HL-60 (cell line): ENCODE data around the gene RAD9A.
"Not testable (repeated sequence)": the region's sequence is repeated elsewhere in the genome, so short reads cannot be mapped to it uniquely, and the experiment has no call there.

Experiments
- DNase-seq, 2 experiments: peaks; one replicate each; pipeline ENCODE4 v3.0.0-alpha.2; 2010 to 2020; ENCODE audit warnings: low read depth in 1 of 2, low spot score in 1 of 2
- H3K27ac ChIP-seq: fragments of 250-450 bp; sonication (Bioruptor Pico); replicated peaks from 2 replicates; pipeline ENCODE4 v1.5.1; 2020; ENCODE audit warnings: mild to moderate bottlenecking, moderate library complexity
- H3K27me3 ChIP-seq: fragments of 250-450 bp; sonication (Bioruptor Pico); 2 replicates; pipeline ENCODE4 v1.5.1; 2021; ENCODE audit warnings: mild to moderate bottlenecking, moderate library complexity; ENCODE audit not compliant: insufficient read depth, poor library complexity, severe bottlenecking
- H3K4me3 ChIP-seq: replicated peaks from 2 replicates; pipeline ENCODE4 v1.5.1; 2011; ENCODE audit warnings: mild to moderate bottlenecking, control low read depth, low read length; ENCODE audit not compliant: insufficient read depth
- CTCF ChIP-seq: IDR thresholded peaks from one replicate; pipeline ENCODE4 v1.5.1; 2011; ENCODE audit warnings: low read length, control low read depth, inconsistent platforms; ENCODE audit not compliant: insufficient read depth
- GABPA ChIP-seq: IDR thresholded peaks from 2 replicates; pipeline ENCODE4 v1.6.1; 2012; ENCODE audit warnings: low read depth
- POLR2AphosphoS5 ChIP-seq: IDR thresholded peaks from 2 replicates; pipeline ENCODE4 v1.6.1; 2012; ENCODE audit warnings: low read depth
- SPI1 ChIP-seq: IDR thresholded peaks from 2 replicates; pipeline ENCODE4 v1.6.1; 2012; ENCODE audit warnings: low read depth, mild to moderate bottlenecking, borderline replicate concordance
- TF ChIP-seq, protein P1 (sequence below): IDR thresholded peaks from 2 replicates; pipeline ENCODE4 v1.6.1; 2012; ENCODE audit warnings: low read depth; ENCODE audit not compliant: insufficient replicate concordance

Gene RAD9A

DNA sequence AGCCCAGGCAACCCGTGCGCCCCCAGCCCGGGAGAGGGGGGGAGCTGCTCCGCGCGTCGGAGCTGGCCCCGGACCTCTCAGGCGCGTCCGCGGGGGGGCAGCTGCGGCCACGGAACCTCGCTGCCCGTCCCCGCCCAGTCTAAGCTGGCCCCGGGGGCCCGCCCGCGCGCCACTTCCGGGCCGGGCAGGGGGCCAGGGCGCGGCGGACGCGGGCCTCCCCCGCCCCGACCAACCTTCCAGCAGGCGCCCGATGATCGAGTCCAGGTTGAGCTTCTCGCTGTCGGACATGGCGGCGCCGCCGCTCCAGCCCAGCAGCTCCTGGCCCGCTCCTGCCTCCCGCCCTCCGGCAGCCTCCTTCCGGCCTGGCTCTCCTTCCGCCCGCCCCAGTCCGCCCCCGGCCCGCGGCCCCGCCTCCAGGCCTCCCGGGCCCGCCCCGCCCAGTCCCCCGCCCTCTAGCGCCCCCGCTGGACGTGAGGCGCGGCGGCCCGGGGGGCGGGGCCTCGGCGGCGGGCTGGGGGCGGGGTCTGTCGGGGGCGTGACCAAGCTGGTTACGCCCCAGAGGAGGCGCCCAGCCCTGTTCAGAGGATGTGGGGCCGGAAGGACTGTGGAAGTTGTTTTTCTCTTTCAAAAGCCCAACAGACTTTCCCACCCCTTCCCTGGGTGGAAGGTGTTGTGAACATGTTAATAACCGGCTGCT is 9.9 kb downstream of the RAD9A start, which contains the start of gene PPP1CA:
Gene PPP1CA, minus strand, starts transcription at position 364 of the 697 bp plus-strand sequence. Its CDS starts 76 bp downstream, at position 288.
- peak; percentile 88 to 89 for DNase-seq
- peak within 1 kb of the TSS; percentile 75 for H3K4me3 ChIP-seq
- peak within 1 kb of the TSS; percentile 94 for H3K27ac ChIP-seq
- TF ChIP-seq POLR2AphosphoS5 = peak; percentile 73
- no peak for TF ChIP-seq SPI1
- peak; percentile 57 for TF ChIP-seq GABPA
- TF ChIP-seq CTCF = no peak
- TF ChIP-seq, protein P1, sequence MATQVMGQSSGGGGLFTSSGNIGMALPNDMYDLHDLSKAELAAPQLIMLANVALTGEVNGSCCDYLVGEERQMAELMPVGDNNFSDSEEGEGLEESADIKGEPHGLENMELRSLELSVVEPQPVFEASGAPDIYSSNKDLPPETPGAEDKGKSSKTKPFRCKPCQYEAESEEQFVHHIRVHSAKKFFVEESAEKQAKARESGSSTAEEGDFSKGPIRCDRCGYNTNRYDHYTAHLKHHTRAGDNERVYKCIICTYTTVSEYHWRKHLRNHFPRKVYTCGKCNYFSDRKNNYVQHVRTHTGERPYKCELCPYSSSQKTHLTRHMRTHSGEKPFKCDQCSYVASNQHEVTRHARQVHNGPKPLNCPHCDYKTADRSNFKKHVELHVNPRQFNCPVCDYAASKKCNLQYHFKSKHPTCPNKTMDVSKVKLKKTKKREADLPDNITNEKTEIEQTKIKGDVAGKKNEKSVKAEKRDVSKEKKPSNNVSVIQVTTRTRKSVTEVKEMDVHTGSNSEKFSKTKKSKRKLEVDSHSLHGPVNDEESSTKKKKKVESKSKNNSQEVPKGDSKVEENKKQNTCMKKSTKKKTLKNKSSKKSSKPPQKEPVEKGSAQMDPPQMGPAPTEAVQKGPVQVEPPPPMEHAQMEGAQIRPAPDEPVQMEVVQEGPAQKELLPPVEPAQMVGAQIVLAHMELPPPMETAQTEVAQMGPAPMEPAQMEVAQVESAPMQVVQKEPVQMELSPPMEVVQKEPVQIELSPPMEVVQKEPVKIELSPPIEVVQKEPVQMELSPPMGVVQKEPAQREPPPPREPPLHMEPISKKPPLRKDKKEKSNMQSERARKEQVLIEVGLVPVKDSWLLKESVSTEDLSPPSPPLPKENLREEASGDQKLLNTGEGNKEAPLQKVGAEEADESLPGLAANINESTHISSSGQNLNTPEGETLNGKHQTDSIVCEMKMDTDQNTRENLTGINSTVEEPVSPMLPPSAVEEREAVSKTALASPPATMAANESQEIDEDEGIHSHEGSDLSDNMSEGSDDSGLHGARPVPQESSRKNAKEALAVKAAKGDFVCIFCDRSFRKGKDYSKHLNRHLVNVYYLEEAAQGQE = peak; percentile 18
- no peaks in the 10 kb centered on the region for H3K27me3 ChIP-seq

GRCh38 chr11:67402192-67402839 is 10.5 kb downstream of the RAD9A start:
- DNase-seq, H3K27me3 ChIP-seq, H3K4me3 ChIP-seq: not testable (repeated sequence)
- peak overlapping the region; percentile 94 for H3K27ac ChIP-seq

DNA sequence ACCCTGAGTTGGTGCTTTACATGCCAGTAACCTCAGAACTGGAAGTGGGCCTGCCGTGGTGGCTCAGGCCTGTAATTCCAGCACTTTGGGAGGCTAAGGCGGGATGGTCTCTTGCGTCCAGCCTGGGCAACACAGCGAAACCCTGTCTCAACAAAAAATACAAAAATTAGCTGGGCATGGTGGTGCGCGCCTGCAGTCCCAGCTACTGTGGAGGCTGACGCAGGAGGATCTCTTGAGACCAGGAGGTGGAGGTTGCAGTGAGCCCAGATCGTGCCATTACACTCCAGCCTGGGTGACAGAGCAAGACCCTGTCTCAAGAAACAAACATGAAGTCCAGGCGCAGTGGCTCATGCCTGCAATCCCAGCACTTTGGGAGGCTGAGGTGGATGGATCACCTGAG is 11.3 kb downstream of the RAD9A start:
- H3K4me3 ChIP-seq, DNase-seq, H3K27me3 ChIP-seq: not testable (repeated sequence)
- peak overlapping the region; percentile 94 for H3K27ac ChIP-seq

- peak; percentile 57 to 64 for DNase-seq
- H3K27me3 ChIP-seq = no peaks in the 10 kb centered on the region
- TF ChIP-seq GABPA = no peak
- TF ChIP-seq CTCF = no peak
- TF ChIP-seq, protein P1 = no peak
- no peak for TF ChIP-seq POLR2AphosphoS5
- TF ChIP-seq SPI1 = no peak
- peak overlapping the region; percentile 58 for H3K4me3 ChIP-seq
- peak overlapping the region; percentile 94 for H3K27ac ChIP-seq
Measured at GRCh38 chr11:67404515-67405195, 12.9 kb downstream of the RAD9A start.
